GM21737 (cell line): Measurements from ENCODE around the gene NUP210.

Source experiments
- ATAC-seq: cut with Tn5 transposase; IDR thresholded peaks from one replicate; pipeline ENCODE4 v1.9.1; 2021; ENCODE audit warnings: mild to moderate bottlenecking, moderate library complexity; ENCODE audit not compliant: unreplicated experiment

NUP210 gene

GRCh38 chr3:13299531-13300155 lies 120.5 kb downstream of the NUP210 start:
- no peak for ATAC-seq

DNA sequence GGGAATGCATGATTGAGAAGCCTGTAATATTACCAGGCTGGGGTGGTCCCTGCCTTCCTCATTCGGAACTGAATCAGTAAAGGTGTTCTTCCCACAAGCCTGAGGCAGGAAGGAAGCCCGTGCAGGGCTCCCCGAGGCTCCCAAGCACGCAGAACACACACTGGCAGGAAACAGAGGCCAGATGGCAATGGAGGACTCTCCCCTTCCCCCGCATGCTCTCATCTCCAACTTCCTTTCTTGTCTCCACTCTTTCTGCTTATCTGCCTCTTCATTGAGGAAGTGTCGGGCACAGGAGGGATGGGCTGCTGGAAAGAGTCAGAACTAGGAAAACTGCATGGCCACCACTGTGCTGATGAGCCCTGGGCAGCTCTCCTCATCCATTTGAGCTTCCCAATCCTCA lies 123.5 kb downstream of the NUP210 start:
- no peak for ATAC-seq

DNA sequence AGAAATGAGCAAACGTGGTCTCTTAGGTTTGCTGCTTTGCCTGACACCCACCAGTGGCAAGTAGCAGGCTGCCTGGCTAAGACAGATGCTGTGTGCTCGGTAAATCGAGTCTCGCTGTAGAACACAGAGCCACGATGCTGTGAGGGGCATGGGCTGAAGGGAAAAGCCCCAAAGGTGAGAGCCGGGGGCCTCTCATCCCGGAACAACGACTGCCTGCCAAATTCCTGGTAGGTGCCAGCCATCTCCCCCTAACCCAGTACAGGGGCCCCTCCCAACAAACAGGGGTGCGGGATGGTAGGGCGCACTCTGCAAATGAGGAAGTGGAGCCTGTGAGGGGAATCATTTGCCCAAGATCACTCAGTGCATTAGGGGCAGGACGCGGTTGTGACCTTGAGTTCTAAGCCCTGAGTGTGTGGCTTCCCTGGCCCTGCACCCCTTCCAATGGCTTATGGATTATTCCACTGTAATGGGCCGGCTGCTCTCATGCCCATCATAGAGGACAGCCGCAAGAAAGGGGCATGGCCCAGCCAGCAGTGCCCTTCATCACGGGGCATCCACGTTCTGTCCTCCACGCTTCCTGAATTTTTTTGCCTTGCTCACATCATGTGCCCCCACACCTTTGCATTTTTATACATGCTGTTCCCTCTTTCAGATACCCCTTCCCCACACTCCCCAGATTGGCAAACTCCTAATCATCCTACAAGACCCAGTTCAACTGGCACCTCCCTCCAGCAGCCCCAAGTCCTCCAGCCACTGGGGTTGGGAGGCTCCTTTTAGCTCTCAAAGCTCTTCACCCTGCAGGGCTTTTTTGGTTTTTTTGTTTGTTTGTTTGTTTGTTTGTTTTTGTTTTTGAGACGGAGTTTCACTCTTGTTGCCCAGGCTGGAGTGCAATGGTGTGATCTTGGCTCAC lies 125.4 kb downstream of the NUP210 start:
- no peak for ATAC-seq

- no peak for ATAC-seq
Observed at GRCh38 chr3:13292375-13292774, 127.7 kb downstream of the NUP210 start.

DNA sequence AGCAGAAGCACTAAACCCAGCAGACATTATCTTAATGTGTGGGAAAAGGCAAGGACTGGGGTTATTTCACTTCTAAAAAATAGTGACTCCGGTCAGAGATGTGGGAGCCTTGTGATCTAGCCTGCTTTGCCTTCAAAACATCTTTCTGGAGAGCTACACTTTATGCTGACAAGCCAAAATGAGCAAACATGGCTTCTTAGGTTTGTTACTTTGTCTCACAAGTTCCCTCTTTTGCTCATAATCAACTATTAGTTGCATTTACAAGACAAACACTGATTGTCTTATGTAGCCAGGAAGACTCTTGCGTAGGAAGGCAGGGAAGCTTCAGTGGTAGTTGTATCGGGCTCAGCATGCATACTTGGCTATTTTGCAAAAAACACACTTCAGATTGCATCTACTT lies 129.2 kb downstream of the NUP210 start:
- no peak for ATAC-seq

- ATAC-seq = no peak
Observed at GRCh38 chr3:13289771-13290285, 130.3 kb downstream of the NUP210 start.

DNA sequence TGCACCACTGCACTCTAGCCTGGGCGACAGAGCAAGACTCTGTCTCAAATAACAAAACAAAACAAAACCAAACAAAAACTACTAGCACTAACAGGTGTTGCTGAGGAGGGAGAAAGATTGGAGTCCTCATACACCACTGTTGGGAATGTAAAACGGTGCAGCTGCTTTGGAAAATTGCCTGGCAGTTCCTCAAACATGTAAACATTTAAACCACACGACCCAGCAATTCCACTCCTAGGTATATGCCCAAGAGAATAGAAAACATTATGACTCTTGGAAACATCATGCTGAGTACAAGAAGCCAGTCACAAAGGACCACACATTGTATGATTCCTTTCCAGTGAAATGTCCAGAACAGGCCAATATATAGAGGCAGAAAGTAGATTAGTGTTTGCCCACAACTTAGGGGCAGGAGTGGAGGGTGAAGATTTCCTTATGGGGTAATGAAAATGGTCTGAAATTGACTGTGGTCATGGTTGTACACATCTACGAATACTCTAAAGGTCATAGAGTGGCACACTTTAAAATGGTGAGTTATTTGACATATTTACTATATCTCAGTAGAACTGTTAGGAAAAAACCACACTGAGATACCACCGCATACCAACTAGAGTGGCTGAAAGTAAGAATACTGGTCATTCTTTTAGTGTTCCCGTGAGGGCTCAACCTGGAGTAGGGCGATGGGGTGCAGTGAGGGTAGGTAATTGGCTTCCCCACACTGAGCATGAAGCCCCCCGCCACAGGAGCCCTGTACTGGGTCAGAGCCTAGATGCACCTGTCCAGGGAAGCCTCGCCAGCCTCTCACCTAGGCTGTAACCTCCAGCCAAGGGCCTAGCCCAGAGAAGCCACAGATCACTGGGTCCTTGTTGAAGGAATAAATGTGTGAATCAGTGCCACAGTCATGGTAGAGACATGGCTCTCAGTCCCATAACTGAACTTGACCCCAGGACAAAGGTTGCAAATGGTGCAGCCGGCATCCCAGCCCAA lies 131.1 kb downstream of the NUP210 start:
- ATAC-seq = no peak

- ATAC-seq = no peak
Observed at GRCh38 chr3:13287833-13288232, 132.3 kb downstream of the NUP210 start.

- no peak for ATAC-seq
Observed at GRCh38 chr3:13286873-13287272, 133.2 kb downstream of the NUP210 start.

DNA sequence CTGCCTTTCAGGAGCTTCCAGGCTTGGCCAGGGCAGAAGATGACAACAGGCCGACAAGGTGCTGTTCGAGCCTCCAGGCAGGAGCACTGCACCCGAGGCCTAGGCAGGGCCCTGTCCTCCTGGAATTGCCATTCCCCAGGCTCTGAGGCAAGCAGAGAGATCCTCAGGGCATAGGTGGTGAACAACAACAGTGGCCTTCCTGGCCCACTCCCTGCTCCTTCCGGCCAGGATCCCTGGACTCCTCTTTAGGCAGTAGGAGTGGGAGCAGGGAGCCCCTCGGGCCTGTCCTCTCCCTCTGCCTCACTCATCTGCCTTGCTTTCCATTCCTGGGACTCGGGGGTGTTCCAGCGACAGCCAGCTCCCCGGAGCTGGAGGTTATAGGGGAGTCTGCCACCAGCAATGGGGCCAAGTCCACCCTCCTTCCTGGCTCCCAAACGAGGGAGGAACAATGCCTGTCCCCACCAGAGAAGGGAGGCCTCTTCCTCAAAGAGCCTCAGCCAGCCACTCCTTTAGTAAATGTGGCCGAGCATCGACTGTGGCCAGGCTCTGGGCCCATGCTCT lies 135.0 kb downstream of the NUP210 start:
- ATAC-seq = no peak

GRCh38 chr3:13283877-13284264 lies 136.3 kb downstream of the NUP210 start:
- ATAC-seq = no peak

DNA sequence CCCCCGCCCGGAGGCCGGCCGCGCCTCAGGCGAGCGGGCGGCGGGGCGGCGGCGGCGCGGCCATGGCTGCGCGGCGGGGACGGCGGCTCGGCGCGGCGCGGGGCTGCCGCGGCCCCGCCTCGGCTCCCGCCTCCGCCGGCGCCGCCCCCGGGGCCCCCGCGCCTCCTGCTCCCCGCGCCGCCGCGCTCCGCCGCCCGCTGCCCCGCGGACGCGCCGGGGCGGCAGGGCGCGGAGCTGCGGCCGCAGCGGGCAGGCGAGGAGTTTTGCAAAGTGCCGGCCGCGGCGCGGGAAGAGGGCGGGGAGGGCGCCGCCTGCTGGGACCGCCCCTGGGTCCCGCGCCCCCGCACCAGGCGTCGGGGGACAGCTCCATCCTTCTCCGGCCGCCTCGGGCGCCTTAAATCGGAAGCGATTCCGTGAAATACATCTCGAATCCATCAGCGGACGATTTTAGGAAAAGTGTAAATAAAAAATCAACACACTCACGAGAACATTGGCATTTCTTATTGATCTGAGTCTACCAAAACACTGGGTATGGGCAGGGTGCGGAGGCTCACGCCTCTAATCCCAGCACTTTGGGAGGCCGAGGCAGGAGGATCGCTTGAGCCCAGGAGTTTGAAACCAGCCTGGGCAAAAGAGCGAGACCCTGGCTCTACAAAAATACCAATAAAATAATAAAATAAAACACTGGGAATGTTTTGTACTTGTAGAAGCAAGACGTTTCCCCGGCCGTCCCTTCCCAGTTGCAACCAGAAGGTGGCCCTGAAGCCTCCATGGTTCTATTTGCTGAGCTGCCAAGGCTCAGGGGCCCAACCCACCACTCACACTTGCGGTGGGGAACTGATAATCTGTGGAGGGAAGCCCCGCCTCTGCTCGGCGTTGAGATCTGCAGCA lies 136.9 kb downstream of the NUP210 start:
- no peak for ATAC-seq

GRCh38 chr3:13282358-13282985 lies 137.7 kb downstream of the NUP210 start:
- ATAC-seq = no peak

DNA sequence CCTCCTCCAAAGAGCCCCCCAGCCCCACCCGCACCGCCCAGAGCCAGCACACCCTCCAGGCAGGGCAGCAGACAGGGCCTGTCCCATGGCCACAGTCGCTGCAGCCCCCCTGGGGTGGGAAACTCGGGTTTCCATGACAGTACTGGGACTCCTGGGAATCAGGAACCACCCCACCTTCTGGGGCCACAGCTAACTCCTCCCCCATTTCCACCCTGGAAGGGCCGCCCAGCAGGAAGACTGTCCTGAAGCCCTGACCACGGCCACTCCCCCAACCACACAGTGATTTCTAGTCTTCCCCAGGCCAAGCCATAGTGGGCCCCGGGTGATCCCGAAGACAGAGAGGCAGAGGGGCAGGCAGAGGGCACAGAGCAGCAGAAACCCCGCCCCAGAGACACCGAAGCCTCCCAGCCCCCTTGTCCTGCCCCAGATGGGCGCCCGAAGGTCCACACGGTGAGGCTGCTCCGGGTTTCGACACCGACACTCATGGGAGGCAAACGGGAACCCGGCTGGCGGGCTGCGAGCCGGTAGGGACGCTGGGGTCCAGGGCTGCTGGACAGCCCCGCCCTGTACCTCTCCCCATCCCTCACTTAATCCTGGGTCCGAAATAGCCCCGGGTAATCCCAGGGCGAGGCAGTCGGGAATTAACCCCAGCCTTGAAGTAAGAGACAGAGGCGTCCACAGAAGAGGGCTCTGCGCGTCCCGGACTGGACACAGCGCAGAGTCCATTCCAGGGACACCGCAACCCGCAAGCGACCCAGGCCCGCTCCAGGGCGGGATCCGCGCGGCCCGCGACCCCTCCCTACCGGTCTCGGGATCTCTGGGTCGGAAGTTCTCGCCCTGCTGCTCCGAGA lies 138.4 kb downstream of the NUP210 start:
- no peak for ATAC-seq

DNA sequence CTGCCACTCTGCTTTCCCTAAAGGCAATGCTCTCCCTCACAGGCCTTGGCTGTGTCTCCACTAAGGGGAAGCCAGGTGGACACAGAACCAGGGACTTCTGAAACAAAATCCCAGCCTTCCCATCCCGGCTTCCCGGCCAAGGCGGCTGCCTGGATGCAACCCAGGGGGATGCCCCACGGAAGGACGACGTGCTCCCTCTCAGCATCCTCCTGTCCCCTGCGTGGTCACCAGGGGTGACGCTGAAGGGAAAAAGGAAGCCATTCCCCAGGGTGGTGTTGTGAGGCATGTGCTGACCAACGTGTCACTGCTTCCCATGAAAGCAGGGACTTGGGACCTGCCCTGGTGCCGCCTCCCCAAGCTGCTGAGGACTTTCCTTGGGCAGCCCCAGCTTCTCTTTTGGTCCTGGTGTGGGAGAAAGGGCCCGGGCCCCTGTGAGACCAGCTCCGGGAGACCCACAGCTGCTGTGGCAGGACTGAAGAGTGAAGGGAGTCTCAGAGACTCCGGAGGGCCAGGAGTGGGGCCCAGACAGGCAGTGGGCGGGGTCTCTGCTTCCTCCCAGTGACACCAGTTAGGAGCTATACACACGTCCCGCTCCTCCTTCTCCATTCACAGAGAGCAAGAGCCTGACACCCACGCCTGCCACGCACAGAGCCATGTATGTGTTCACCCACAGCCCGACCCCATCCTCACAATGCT lies 139.2 kb downstream of the NUP210 start:
- ATAC-seq = no peak

DNA sequence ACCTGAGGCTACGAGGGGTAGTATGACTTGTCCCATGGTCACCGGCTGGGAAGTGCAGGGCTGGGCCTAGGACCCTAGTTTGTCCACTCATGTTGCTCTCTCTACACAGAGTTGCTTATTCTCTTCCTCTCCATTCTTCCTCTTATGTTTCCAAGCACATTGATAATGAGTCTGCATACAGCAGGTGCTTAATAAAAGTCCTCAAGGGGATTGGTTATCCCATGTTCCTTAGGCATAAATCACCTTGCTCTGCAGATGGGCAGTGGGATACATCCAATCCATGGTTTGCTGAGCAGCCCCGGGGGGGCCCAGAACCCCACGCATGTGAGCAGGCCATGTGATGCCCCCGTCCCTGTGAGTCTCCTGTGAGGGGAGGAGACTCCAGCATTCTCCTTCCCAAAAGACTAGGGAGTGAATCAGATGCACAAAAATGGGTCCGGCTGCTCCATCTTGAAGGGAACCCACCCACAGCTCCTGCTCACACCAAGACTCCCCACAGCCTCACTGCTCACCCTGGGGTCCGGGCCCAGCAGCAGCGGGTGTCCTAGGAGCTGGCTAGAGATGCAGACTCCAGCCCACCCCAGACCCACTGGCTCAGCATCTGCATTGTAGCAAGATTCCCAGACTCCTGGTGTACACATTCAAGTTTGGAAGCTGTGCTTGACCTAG lies 139.9 kb downstream of the NUP210 start:
- ATAC-seq = no peak

DNA sequence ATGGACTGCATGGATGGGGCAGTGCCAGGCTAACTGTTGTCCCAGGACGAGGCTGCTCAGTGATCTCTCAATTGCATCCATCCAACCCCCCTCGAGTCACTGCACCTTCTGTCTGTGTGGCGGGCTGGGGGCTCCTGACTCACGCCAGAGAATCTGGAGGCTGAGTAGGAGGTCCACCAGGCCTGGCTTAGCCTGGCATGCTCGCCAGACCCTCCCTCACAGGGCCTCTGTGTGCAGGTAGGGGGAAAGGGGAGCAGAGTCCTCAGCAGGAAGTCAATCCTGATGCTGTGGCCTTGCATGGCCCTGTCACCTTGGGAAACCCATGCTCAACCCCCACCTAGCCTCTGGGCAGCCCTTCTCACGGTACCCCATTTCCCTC lies 140.6 kb downstream of the NUP210 start:
- no peak for ATAC-seq
